ENCODE data around the gene PTPRT.

Gene PTPRT

DNA sequence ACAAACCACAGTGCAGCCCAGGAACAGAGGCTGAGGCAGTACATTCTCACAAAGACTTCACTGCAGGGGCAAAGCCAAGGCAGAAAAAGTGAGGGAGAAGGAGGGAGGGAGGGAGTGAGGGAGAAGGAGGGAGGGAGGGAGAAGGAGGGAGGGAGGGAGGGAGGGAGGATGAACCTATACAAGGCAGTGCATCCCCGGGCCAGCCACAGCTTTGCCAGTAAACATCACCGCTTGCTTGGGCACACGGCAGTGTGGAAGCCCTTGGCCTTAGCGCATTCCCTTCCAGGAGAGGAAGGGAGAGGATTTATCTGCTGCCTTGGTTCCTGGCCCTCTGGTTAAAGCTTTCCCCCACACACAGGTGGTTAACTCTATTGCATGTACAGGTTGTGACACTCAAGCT, 234.0 kb downstream of the PTPRT start:
- Histone ChIP-seq H3K9me3 (ENCODE audit: control insufficient read depth, low read length) (no peaks in the 10 kb centered on the region), H3K27me3 (ENCODE audit: control insufficient read depth, insufficient read depth, low read length) (no peaks in the 10 kb centered on the region), H3K36me3 (ENCODE audit: control insufficient read depth, insufficient read depth, low read length) (no peaks in the 10 kb centered on the region), H3K4me1 (ENCODE audit: control insufficient read depth, insufficient read depth, low read length) (peaks cover 4% of the 10 kb centered on the region), H3K9ac (ENCODE audit: low read length) (no peak overlapping the region), H3K4me3 (ENCODE audit: low read length) (no peak overlapping the region)

DNA sequence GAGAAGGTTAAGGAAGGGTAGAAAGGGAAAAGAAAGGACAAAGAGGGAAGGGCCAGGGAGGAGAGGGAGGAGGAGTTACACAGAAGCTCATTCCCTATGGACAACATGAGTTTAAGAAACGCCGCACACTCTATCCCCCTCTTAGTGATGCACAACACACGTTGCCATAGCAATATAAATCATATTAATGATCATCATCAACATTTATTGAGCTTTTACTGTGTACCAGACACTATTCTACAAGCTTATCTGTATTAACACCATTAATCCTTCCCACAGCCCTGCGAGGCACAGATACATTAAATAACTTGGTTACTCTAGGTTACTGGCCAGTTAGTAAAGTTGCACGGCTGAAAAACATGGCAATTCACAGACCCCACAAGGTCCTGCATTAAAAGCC, 234.8 kb downstream of the PTPRT start:
- H3K9ac ChIP-seq (ENCODE audit: low read length) = no peak overlapping the region
- peaks cover 4% of the 10 kb centered on the region for H3K4me1 ChIP-seq (ENCODE audit: control insufficient read depth, insufficient read depth, low read length)
- H3K36me3 ChIP-seq (ENCODE audit: control insufficient read depth, insufficient read depth, low read length) = no peaks in the 10 kb centered on the region
- no peaks in the 10 kb centered on the region for H3K9me3 ChIP-seq (ENCODE audit: control insufficient read depth, low read length)
- H3K27me3 ChIP-seq (ENCODE audit: control insufficient read depth, insufficient read depth, low read length) = no peaks in the 10 kb centered on the region
- no peak overlapping the region for H3K4me3 ChIP-seq (ENCODE audit: low read length)

DNA sequence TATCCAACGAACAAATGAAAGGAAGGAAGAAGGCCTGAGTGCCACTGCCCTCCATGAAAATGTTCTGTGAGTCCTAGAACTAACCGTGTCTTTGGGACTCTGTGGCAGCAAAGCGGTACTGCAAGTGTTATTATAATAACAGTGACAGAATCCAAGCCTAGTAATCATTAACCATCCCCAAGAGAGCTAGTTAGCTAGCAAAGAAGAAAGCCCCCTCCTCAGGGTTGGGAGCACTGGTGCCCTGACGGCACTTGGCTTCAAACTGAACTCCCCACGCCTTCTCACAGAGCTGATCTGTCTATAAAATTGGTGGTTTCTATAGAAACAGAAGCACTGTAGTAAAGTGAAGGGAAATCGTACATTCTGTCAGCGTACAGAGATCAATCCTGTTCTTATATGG, 239.8 kb downstream of the PTPRT start:
- Histone ChIP-seq H3K9ac (ENCODE audit: low read length) (no peak overlapping the region), H3K9me3 (ENCODE audit: control insufficient read depth, low read length) (no peaks in the 10 kb centered on the region), H3K4me1 (ENCODE audit: control insufficient read depth, insufficient read depth, low read length) (no peaks in the 10 kb centered on the region), H3K4me3 (ENCODE audit: low read length) (no peak overlapping the region), H3K27me3 (ENCODE audit: control insufficient read depth, insufficient read depth, low read length) (no peaks in the 10 kb centered on the region), H3K36me3 (ENCODE audit: control insufficient read depth, insufficient read depth, low read length) (no peaks in the 10 kb centered on the region)

- no peaks in the 10 kb centered on the region for H3K4me1 ChIP-seq (ENCODE audit: control insufficient read depth, insufficient read depth, low read length)
- H3K4me3 ChIP-seq (ENCODE audit: low read length) = no peak overlapping the region
- no peak overlapping the region for H3K9ac ChIP-seq (ENCODE audit: low read length)
- H3K36me3 ChIP-seq (ENCODE audit: control insufficient read depth, insufficient read depth, low read length) = no peaks in the 10 kb centered on the region
- no peaks in the 10 kb centered on the region for H3K9me3 ChIP-seq (ENCODE audit: control insufficient read depth, low read length)
- H3K27me3 ChIP-seq (ENCODE audit: control insufficient read depth, insufficient read depth, low read length) = no peaks in the 10 kb centered on the region
Measured at GRCh38 chr20:42945234-42945994, 244.3 kb downstream of the PTPRT start.

- no peaks in the 10 kb centered on the region for H3K36me3 ChIP-seq (ENCODE audit: control insufficient read depth, insufficient read depth, low read length)
- H3K27me3 ChIP-seq (ENCODE audit: control insufficient read depth, insufficient read depth, low read length) = no peaks in the 10 kb centered on the region
- H3K9me3 ChIP-seq (ENCODE audit: control insufficient read depth, low read length) = no peaks in the 10 kb centered on the region
- H3K4me3 ChIP-seq (ENCODE audit: low read length) = no peak overlapping the region
- H3K4me1 ChIP-seq (ENCODE audit: control insufficient read depth, insufficient read depth, low read length) = no peaks in the 10 kb centered on the region
- H3K9ac ChIP-seq (ENCODE audit: low read length) = no peak overlapping the region
Measured at GRCh38 chr20:42941629-42942028, 248.1 kb downstream of the PTPRT start.

DNA sequence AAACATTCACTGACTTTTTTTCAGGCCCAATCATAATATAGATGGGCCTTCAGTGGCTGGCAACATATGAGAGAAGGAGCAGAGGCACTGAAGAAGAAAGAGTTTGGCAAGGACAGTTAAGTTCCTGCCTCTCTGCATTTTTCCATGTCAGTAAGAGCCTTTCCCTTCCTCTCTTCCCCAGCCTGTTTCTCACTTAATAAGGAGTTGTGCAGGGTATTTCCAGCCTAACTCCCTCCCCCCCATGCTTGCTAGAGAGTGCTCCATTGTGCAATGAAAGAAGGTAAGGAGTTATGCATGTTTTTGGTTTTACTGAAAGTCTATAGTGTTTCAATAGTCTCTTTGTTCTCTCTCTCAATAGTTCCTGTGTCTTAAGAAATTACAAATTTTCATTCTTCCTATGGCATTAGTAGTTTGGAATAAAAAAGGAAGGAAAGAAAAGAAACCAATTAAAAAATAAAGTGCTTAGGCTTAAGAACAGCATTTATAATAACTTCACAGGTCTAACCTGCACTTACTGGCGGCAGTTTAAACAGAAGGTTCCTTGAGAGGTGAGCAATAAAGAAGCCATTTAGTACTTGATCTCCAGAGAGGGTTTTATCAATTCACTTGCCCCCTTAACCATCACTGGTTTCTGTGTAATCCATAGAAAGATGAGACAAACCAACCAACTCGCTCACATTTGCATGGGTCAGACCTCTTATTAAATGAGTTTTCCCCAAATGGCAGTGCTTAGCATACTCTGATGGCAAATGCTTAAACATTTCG, 251.1 kb downstream of the PTPRT start:
- Histone ChIP-seq H3K9me3 (ENCODE audit: control insufficient read depth, low read length) (no peaks in the 10 kb centered on the region), H3K36me3 (ENCODE audit: control insufficient read depth, insufficient read depth, low read length) (no peaks in the 10 kb centered on the region), H3K4me1 (ENCODE audit: control insufficient read depth, insufficient read depth, low read length) (no peaks in the 10 kb centered on the region)

GRCh38 chr20:42936482-42936881, 253.2 kb downstream of the PTPRT start:
- no peaks in the 10 kb centered on the region for H3K36me3 ChIP-seq (ENCODE audit: control insufficient read depth, insufficient read depth, low read length)
- no peaks in the 10 kb centered on the region for H3K9me3 ChIP-seq (ENCODE audit: control insufficient read depth, low read length)
- no peaks in the 10 kb centered on the region for H3K4me1 ChIP-seq (ENCODE audit: control insufficient read depth, insufficient read depth, low read length)
- H3K27me3 ChIP-seq (ENCODE audit: control insufficient read depth, insufficient read depth, low read length) = no peaks in the 10 kb centered on the region
- H3K9ac ChIP-seq (ENCODE audit: low read length) = no peak overlapping the region
- no peak overlapping the region for H3K4me3 ChIP-seq (ENCODE audit: low read length)

More for the DNA sequence above, 251.1 kb downstream of the PTPRT start:
- H3K9ac ChIP-seq (ENCODE audit: low read length) = no peak overlapping the region
- no peak overlapping the region for H3K4me3 ChIP-seq (ENCODE audit: low read length)
- H3K27me3 ChIP-seq (ENCODE audit: control insufficient read depth, insufficient read depth, low read length) = no peaks in the 10 kb centered on the region

DNA sequence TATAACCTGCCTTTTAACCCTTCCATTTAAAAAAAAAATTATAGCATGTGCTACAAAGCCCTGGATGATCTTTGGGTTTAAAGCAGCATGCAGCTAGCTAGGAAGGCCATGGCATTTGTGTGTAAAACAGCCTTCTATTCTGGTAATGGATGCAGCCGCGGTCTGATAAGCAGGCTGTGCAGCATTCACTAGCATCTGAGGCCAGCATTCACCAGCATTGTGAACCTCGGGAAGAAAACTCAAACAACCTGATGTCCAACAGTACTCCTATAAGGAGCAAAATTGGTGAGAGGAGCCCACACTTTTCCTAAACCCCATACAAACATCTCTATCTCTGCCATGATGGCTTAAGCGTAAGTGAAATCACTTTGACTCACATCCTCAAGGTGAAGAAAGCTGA, 265.5 kb downstream of the PTPRT start:
- Histone ChIP-seq H3K4me3 (ENCODE audit: low read length) (no peak overlapping the region), H3K9me3 (ENCODE audit: control insufficient read depth, low read length) (no peaks in the 10 kb centered on the region), H3K4me1 (ENCODE audit: control insufficient read depth, insufficient read depth, low read length) (no peaks in the 10 kb centered on the region), H3K36me3 (ENCODE audit: control insufficient read depth, insufficient read depth, low read length) (no peaks in the 10 kb centered on the region), H3K27me3 (ENCODE audit: control insufficient read depth, insufficient read depth, low read length) (no peaks in the 10 kb centered on the region), H3K9ac (ENCODE audit: low read length) (no peak overlapping the region)

- Histone ChIP-seq H3K27me3 (ENCODE audit: control insufficient read depth, insufficient read depth, low read length) (no peaks in the 10 kb centered on the region), H3K4me1 (ENCODE audit: control insufficient read depth, insufficient read depth, low read length) (no peaks in the 10 kb centered on the region), H3K9me3 (ENCODE audit: control insufficient read depth, low read length) (no peaks in the 10 kb centered on the region), H3K36me3 (ENCODE audit: control insufficient read depth, insufficient read depth, low read length) (no peaks in the 10 kb centered on the region), H3K4me3 (ENCODE audit: low read length) (no peak overlapping the region), H3K9ac (ENCODE audit: low read length) (no peak overlapping the region)
Measured at GRCh38 chr20:42923348-42923918, 266.3 kb downstream of the PTPRT start.

- H3K36me3 ChIP-seq (ENCODE audit: control insufficient read depth, insufficient read depth, low read length) = no peaks in the 10 kb centered on the region
- H3K27me3 ChIP-seq (ENCODE audit: control insufficient read depth, insufficient read depth, low read length) = no peaks in the 10 kb centered on the region
- H3K9me3 ChIP-seq (ENCODE audit: control insufficient read depth, low read length) = no peaks in the 10 kb centered on the region
- H3K4me3 ChIP-seq (ENCODE audit: low read length) = no peak overlapping the region
- H3K4me1 ChIP-seq (ENCODE audit: control insufficient read depth, insufficient read depth, low read length) = no peaks in the 10 kb centered on the region
- no peak overlapping the region for H3K9ac ChIP-seq (ENCODE audit: low read length)
Measured at GRCh38 chr20:42920776-42921175, 268.9 kb downstream of the PTPRT start.

DNA sequence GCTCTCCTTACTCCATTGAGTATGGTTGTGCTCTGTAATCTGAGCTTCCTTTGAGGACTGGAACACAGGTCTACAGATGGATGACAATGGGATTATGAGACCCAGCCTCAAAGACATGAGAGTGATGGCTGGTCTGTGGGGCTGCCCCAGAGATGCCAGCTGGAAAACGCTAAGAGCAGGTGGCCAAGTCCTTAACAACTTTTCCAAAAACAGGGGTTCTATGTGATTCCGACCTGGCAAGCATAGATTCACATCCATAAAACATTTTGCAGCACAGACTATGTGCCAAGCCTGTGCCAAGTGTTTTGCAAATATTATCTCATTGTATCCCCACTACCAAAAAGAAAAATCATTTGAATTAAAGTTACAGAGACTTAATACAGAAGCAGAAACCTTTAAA, 270.4 kb downstream of the PTPRT start:
- no peaks in the 10 kb centered on the region for H3K9me3 ChIP-seq (ENCODE audit: control insufficient read depth, low read length)

GRCh38 chr20:42915081-42915480, 274.6 kb downstream of the PTPRT start:
- Histone ChIP-seq H3K4me1 (ENCODE audit: control insufficient read depth, insufficient read depth, low read length) (no peaks in the 10 kb centered on the region), H3K9me3 (ENCODE audit: control insufficient read depth, low read length) (no peaks in the 10 kb centered on the region), H3K9ac (ENCODE audit: low read length) (no peak overlapping the region)

More for the DNA sequence above, 270.4 kb downstream of the PTPRT start:
- H3K4me3 ChIP-seq (ENCODE audit: low read length) = no peak overlapping the region
- no peaks in the 10 kb centered on the region for H3K4me1 ChIP-seq (ENCODE audit: control insufficient read depth, insufficient read depth, low read length)
- no peaks in the 10 kb centered on the region for H3K27me3 ChIP-seq (ENCODE audit: control insufficient read depth, insufficient read depth, low read length)
- no peaks in the 10 kb centered on the region for H3K36me3 ChIP-seq (ENCODE audit: control insufficient read depth, insufficient read depth, low read length)
- no peak overlapping the region for H3K9ac ChIP-seq (ENCODE audit: low read length)

More at GRCh38 chr20:42915081-42915480, 274.6 kb downstream of the PTPRT start:
- no peak overlapping the region for H3K4me3 ChIP-seq (ENCODE audit: low read length)
- H3K27me3 ChIP-seq (ENCODE audit: control insufficient read depth, insufficient read depth, low read length) = no peaks in the 10 kb centered on the region
- H3K36me3 ChIP-seq (ENCODE audit: control insufficient read depth, insufficient read depth, low read length) = no peaks in the 10 kb centered on the region
